GM18868 (cell line): Measurements from ENCODE around the gene TTLL9.

Experiments used
- ATAC-seq: cut with Tn5 transposase; IDR thresholded peaks from one replicate; pipeline ENCODE4 v1.9.1; 2021; ENCODE audit warnings: mild to moderate bottlenecking, moderate library complexity; ENCODE audit not compliant: unreplicated experiment

The TTLL9 gene

DNA sequence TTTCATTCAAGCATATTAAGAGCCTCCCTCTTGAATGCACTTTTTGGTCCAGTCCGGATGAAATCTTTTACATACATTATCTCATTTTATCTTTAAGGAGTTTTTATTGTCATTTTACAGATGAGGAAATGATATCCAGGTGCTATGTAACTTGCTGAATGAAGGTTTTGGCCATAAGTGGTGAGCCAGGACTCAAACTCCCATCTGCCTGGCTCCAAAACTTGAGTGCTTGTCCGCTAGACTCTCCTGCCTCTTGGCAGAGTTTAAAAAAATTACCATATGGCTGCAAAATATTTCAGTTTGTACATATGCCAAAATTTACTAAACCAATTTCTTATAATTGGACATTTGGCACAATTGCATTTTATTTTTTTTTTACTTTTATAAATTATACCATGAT lies 69.2 kb downstream of the TTLL9 start:
- ATAC-seq, result no peak

GRCh38 chr20:31943052-31943471 lies 72.6 kb downstream of the TTLL9 start:
- no peak for ATAC-seq

DNA sequence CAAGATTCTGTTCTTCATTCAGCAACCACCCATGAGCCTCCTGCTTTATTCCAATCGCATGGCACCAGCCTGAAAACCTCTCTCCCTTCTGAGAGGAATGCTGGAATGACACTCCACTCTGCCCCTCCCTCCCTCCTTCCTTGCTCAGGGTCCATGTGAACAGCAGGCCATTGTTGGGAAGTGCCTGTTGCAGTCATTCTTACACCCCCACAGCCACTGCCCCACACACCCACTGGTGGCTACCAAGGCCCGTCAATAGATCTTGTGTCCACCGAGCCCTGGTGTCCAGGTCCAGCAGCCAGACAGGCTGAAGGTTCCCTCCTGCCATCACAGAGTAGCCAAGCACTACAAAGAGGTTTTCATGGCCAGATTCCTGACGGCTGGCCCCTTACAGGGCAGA lies 74.9 kb downstream of the TTLL9 start:
- ATAC-seq, result no peak

DNA sequence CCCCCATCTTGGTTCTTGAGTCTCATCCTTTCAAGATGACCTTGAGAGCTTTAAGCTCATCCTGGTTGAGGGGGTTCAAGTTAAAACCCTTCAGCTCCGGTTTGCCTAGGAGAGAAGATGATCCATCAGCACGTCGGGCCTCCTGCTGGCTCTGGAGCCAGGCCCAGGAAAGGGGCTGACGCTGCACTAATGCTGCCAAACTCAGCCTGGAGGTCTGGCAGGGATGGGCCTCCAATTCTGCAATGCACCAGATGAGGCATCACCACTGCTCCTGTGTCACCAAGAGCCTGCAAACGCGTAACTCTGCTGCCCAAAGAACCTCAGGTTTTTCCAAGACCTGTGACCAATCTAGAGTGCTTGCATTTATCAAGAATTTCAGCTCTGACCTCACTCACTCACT lies 75.4 kb downstream of the TTLL9 start:
- no peak for ATAC-seq

- no peak for ATAC-seq
Measured at GRCh38 chr20:31948008-31948407, 77.6 kb downstream of the TTLL9 start.

- no peak for ATAC-seq
Measured at GRCh38 chr20:31949877-31950646, 79.6 kb downstream of the TTLL9 start.

- no peak for ATAC-seq
Measured at GRCh38 chr20:31951203-31951529, 80.7 kb downstream of the TTLL9 start.

DNA sequence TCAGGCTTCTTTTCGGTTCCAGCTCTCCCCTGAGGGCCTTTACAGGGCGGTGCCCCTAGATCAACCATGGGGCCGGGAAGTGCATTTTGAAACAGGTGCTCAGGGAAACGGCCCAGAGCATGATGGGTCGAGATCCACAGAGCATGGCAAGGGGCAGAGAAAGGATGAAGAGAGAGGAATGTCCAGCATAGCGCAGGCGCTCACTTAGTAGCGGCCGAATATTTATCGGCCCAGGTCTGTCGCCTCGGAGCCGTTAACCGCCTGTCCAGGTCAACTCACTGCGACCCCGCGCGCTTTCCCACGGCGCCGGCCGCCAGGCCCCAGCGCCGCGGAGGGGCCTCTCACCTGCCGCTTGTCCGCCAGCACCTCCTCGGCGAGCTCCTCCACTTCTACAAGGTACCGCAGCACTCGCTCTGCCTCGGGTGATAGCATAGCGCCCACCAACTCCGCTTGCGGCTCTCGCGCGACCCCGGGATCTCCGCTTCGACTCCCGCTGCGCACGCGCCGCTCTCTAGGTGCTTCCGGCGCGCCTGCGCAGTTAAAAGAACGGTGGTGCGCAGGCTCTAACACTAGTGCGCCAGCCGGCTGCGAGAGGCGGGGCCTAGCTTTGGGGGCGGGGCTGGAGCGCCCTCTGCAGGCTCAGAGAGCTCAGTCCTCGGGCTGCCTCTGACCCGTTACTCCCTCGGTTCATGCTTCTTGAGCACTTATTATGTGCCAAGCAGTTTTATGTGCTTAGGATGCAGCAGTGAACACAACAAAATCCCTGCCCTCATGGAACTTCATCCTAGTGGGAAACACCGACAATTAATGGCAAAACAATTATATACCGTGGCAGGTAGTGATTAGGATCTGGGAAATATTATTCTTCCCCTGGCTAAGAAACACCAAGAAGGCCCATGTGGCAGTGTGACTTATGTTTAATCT lies 81.4 kb downstream of the TTLL9 start, which contains the start of gene PDRG1:
Gene PDRG1 (minus strand): TSS at position 517 of the 924 bp plus-strand sequence. CDS start 85 bp downstream, at position 432.
- ATAC-seq, result peak; percentile 92

- no peak for ATAC-seq
Measured at GRCh38 chr20:31953556-31954148, 83.2 kb downstream of the TTLL9 start.

GRCh38 chr20:31954500-31954899 lies 84.1 kb downstream of the TTLL9 start:
- ATAC-seq, result no peak

DNA sequence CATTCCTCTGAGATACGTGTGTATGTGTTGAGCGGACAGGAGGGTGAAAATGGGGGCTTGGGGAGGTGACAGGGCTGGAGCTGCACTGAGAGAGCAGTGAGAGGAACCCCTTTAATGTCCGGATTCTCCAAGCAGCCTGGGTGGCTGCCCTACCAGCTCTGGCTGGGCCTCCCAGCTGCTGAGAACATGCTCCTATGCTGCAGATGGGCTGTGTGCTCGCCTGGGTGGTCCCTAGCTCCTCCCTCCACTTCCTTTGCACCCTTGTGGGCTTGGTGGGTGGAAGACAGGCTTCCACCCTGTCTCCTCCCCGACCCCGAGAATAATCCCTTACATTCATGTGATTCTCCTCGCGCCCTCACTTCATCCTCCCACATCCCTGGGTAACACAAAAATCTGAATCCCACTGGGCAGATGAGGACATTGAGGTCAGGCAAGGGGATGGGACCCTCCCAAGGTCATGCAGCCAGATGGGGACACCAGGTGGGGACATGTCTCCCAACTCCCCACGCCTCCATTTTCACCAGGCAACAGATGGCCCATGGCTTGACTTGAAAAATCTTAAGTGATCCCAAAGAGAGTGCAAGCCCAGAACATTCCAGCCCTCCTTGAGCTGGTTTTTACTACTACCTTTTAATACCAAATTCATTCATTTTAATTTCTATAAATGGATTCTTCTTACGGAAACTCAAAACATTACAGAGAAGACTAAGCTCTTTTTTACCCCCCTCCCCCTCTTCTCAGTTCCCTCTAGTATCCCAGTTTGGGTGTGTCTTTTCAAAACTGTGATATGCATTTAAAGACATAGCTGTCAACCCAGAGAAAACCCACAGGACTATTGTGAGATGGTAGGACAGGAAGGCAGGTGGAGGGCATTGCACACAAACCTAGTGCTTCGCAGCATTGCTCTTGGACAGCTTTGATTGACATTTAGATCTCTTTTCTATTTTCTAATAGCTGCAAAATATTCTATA lies 86.4 kb downstream of the TTLL9 start:
- no peak for ATAC-seq

DNA sequence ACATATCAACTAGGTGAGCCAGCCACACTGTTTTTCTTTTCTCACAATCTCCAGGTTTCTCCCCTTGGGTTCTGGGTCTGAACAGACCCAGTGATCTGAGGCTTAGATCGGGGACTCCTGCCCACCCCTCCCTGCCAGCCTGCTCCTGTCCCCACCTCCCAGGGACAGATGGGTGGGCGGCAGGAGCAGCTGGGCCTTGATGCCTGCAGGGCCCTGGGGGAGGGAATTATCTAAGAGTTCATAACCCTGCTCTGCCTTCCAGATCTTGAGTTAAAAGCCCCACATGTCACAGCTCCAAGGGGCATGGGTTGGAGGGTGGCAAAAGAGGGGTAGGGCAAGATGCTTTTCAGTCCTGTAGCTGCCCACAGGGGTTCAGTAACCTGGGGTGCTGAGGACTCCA lies 92.3 kb downstream of the TTLL9 start:
- no peak for ATAC-seq

GRCh38 chr20:31963889-31964288 lies 93.5 kb downstream of the TTLL9 start:
- no peak for ATAC-seq

DNA sequence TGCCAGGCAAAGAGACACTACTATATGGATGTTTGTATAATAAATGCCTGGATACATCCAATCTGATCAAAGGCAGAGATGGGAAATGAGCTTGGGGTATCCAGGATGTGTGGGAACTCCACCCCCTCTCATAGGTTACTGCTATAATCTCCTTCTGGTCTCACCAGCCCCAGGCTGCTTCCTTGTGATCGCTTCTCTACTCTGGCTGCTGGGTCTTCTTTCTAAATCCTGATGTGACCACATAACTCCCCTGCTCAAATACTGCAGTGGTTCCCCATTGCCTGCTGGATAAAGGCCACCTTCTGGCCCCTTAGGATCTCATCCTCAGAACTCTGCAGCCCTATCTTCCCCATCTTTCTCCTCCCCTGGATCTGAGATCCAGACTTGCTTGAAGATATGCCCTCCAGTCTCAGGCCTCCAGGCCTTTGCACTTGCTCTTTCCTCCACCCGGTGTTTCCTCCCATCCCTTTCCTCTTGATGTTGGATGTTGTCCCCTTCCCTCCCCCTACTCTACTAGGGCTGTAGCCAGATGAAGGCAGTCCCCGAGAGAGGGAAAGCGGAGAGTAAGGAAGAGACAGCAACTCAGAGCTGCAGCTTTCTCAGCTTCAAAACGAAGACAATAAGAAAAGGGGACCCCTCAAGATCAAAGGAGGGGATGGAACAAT lies 96.7 kb downstream of the TTLL9 start:
- no peak for ATAC-seq

GRCh38 chr20:31967830-31968249 lies 97.4 kb downstream of the TTLL9 start, which contains the start of gene XKR7:
Gene XKR7 (plus strand): TSS chr20:31968151. CDS start chr20:31968176, 25 bp downstream.
- ATAC-seq, result no peak

GRCh38 chr20:31968291-31969126 lies 98.1 kb downstream of the TTLL9 start:
- ATAC-seq, result no peak

- ATAC-seq, result no peak
Measured at GRCh38 chr20:31969991-31970390, 99.6 kb downstream of the TTLL9 start.

DNA sequence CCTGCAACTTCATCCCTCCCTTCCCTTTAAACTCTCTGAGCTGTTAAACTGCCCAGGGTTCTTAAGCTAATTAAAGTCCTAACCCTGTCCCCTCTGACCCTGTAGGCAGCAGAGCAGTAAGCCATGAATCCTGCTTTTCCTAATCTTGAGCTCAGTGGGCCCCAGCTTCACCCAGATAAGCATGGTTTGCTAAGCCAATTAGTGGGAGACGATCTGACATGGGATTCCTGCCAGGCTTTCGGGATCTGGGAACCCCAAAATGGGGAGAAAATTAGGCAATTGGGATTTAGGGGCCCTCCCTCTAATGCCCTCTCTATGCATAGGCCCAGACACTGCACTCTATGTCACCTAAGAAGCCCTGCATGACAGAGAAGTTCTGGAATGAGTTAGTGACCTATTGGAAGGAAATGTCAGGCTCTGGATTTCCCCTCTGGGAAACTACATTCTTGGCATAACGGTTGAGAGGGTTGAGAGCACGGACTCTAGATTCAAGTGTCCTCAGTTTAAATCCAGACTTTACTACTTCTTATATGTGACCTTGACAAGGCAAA lies 102.1 kb downstream of the TTLL9 start:
- ATAC-seq, result no peak

DNA sequence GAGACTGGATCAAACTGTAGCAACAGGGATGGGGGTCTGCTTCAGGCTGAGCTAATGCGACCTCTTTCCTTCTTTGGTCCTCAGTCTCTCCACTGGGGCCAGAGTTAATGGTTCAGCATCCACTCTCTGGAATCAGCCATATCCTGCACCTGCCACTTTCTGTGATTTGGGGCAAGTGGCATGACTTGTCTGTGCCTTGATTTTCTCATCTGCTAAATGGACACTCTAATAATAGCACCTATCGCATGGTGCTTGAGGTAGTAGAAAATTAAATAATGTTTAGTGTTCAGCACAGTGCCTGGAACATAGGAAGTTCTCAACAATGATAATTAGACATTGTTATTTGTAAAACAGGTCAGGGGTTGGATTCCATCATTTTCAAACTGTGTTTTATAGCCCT lies 103.9 kb downstream of the TTLL9 start:
- ATAC-seq, result no peak
